ENCODE measurements around the gene KLHL14. TPM values are rescaled to one million over a fixed set of nuclear protein-coding genes. Genes with fewer than 3 reads are reported as not detected.

The KLHL14 gene
- total RNA-seq, 2 experiments from 2014 or later, result not detected

- CTCF ChIA-PET, result no interaction called here
- POLR2A ChIA-PET, result no interaction called here
Measured at GRCh38 chr18:32724071-32724749, 48.6 kb downstream of the KLHL14 start.

DNA sequence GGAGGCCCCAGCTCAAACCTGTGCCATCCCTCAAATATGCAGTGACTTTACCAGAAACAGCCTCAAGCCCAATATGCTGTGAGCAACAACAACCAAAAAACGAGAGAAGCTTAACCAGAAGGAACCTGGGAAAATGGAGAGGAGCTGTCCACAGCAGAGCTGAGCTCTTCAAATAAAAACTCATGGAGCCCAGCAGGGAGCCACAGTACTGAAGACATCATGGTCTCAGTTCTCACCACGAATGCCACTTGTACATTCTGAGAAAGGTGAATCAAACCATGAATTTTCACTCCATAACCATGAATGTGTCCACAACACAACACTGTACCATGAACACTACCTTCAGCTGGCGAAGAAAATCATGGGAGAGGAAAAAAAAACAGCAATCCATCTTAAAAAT, 50.5 kb downstream of the KLHL14 start:
- POLR2A ChIA-PET, result no interaction called here
- CTCF ChIA-PET, result no interaction called here

GRCh38 chr18:32717126-32717525, 55.7 kb downstream of the KLHL14 start:
- ChIA-PET POLR2A (no interaction called here), CTCF (no interaction called here)

- CTCF ChIA-PET, result interaction anchor here (0.6 to 0.7 kb wide), 2 partner anchors 57 to 85 kb away, joined by 3 to 5 read pairs; no protein-coding TSS in a partner anchor
Measured at GRCh38 chr18:32714571-32715148, 58.2 kb downstream of the KLHL14 start.

DNA sequence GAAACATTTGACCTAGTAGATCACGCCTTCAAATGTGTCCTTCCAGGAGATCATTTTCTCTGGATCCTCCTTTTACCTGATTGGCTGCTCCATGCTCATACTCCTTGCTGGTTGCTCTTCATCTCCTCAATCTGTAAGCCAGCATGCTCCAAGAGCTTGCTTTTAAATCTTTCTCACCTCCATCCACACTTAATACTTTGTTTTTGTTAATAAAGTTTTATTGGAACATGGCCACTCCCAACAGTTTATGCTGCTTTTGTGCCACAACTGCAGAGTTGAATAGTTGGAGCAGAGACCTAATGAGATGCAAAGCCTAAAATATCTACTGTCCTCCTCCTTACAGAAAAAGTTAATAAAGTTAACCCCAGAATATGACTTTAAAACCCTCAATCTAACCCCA, 60.0 kb downstream of the KLHL14 start:
- POLR2A ChIA-PET, result no interaction called here
- CTCF ChIA-PET, result no interaction called here

More at GRCh38 chr18:32714571-32715148, 58.2 kb downstream of the KLHL14 start:
- POLR2A ChIA-PET, result no interaction called here

GRCh38 chr18:32711862-32712261, 61.0 kb downstream of the KLHL14 start:
- CTCF ChIA-PET, result no interaction called here
- POLR2A ChIA-PET, result no interaction called here

- POLR2A ChIA-PET, result no interaction called here
- CTCF ChIA-PET, result no interaction called here
Measured at GRCh38 chr18:32707586-32707985, 65.2 kb downstream of the KLHL14 start.

DNA sequence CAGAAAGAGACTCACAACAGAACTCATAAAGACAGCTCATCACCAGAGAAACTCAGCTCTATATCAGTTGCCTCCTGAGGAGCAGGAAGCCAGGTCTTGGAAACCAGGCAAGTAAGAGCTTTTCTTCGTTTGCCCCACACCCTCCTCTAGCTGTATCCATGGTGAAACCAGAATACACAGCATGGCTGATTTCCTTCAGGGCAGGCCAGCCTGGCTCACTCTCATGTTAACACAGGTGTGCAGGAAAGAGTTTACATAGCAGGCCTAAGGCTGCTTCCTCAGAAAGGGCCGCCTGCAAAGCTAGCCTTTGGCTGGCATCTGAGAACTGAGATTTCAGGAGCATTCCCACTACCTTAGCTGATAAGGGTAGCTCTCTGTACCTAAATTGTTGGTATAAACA, 65.7 kb downstream of the KLHL14 start:
- POLR2A ChIA-PET, result no interaction called here
- CTCF ChIA-PET, result no interaction called here

- ChIA-PET CTCF (no interaction called here), POLR2A (no interaction called here)
Measured at GRCh38 chr18:32701313-32701712, 71.5 kb downstream of the KLHL14 start.

DNA sequence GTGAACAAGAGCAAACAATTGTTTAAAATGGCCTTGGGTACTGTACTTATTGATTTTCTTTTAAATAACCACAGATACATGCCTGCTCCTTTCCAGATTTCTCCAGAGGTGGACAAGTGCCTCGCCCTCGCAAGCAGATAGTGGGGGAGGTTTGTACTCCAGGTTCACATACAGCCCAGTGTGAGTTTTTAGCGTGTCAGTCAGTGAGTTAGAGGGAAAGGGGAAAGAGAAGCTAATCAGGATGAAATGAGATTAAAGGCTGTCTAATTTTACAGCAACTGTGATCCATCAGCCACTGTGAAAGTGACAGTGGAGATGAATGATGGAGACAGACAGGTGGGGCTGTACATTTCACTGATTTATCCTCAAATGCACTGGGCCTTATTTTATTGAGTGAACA, 74.7 kb downstream of the KLHL14 start:
- ChIA-PET CTCF (no interaction called here), POLR2A (no interaction called here)

- ChIA-PET POLR2A (no interaction called here), CTCF (interaction anchor here (0.6 kb wide), 1 partner anchor 1599 kb away, joined by 3 read pairs; no protein-coding TSS in a partner anchor)
Measured at GRCh38 chr18:32696376-32696775, 76.4 kb downstream of the KLHL14 start.

- CTCF ChIA-PET, result no interaction called here
Measured at GRCh38 chr18:32695534-32695933, 77.3 kb downstream of the KLHL14 start.

GRCh38 chr18:32688821-32689220, 84.0 kb downstream of the KLHL14 start:
- POLR2A ChIA-PET, result no interaction called here

More at GRCh38 chr18:32695534-32695933, 77.3 kb downstream of the KLHL14 start:
- POLR2A ChIA-PET, result no interaction called here

DNA sequence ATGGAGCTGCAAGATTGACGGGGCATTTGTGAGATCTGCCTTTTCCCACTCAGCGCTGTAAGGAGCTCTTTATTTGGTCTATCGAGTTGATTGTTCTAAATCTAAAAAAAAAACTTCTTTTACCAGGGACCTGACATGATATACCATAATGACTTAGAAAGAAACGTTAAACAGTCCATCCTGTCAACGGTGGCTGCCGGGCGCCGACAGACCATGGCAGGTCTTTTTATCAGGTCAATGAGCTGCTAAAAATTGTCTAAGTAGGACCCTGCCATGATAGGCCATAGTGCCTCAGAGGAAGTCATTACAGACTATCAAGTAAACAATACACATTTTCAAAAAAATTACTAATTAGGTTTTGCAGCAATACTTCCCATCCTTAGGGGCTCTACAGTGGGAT, 87.9 kb downstream of the KLHL14 start:
- ChIA-PET POLR2A (no interaction called here), CTCF (no interaction called here)

More at GRCh38 chr18:32688821-32689220, 84.0 kb downstream of the KLHL14 start:
- CTCF ChIA-PET, result no interaction called here

- POLR2A ChIA-PET, result no interaction called here
- CTCF ChIA-PET, result no interaction called here
Measured at GRCh38 chr18:32684096-32684495, 88.7 kb downstream of the KLHL14 start.

DNA sequence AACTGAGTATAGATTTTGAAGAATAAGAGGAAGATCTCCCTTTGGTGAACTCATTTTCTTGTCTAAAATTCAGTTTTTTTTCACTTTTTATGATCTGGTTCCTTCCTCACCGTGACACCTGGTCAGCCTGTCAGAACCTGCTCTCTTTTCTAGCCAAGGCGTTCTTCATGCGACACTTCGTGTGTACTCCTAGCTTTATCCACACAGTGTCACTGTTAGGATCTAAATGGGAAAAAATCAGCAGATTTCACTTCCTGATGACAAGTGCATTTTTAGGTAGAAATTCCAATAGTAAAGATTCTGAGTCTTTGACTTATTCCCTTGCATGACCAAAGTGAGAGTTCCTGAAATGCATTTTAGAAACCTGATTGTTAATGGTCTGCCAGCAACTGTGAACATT, 89.8 kb downstream of the KLHL14 start:
- POLR2A ChIA-PET, result no interaction called here
- CTCF ChIA-PET, result no interaction called here

GRCh38 chr18:32677578-32677977, 95.2 kb downstream of the KLHL14 start:
- CTCF ChIA-PET, result no interaction called here
- POLR2A ChIA-PET, result no interaction called here

DNA sequence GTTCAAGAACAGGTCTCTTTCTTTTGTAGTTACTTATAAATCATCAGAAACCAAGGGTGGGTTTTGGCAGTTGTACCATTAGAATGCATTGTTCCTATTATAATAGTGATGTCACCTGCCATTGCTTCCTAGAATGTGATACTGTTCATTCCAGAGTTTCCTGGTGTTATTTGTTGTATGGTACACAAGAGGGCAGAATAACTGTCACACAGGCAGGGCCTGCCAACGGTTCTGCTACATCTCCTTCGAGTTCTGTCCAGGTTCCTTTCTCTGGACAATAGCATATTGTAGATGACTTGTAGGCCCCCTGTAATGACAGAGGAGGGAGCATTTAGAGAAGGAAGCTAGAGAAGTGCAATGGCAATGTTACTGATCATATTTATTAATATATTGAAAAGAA, 98.3 kb downstream of the KLHL14 start:
- POLR2A ChIA-PET, result no interaction called here

DNA sequence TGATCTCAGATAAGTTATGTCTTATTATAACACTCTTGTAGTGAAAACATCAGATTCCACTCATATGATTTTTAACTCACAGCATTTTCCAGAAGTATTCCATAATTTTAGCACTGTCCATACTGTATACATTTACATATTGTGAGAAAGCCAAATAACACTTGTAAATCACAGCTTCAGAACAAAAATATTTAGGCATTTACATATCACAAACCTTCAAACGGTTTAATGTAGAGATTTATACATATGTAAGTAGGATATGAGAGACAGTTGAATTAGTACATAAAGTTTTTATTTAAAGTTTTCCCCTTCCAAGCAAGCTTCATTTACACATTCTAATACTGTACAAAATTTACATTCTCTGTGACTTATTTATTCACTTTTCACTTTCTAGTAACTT, 100.4 kb downstream of the KLHL14 start:
- CTCF ChIA-PET, result no interaction called here
- POLR2A ChIA-PET, result no interaction called here

More for the DNA sequence above, 98.3 kb downstream of the KLHL14 start:
- CTCF ChIA-PET, result no interaction called here

- CTCF ChIA-PET, result no interaction called here
- POLR2A ChIA-PET, result no interaction called here
Measured at GRCh38 chr18:32670727-32671126, 102.1 kb downstream of the KLHL14 start.

DNA sequence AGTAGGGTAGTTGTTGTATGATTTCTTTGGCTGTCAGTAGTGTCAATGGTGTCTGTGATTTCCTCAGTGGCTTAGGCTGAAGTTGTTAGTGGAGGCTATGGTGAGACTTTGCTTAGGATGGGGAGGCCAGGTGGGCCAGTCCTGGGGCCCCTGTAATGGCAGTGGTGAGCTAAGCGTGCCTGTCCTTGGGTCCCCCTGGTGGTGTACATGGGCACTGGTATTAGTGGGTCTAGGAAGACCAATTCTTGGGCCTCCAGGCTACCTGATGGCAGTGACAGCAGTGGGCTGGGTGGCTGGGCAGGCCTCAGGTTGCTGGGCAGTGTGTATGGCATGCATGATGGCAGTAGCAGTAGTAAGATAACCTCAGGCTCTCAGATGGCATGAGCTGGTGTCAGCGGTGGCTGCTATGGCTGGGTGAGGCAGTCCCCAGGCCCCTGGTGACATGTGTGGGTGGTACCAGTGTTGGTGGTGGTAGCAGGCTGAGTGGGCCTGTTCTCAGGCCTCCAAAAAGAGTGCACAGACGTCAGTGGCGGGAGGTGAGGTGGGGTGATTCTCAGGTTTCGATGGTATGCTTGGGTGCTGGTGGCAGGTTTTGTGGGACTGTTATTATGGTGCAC, 103.2 kb downstream of the KLHL14 start:
- ChIA-PET POLR2A (no interaction called here), CTCF (no interaction called here)

- POLR2A ChIA-PET, result no interaction called here
- CTCF ChIA-PET, result no interaction called here
Measured at GRCh38 chr18:32668956-32669355, 103.9 kb downstream of the KLHL14 start.
